HEK293 (cell line): ENCODE measurements around the gene FAM162B.
A peak's percentile ranks its signal among the peaks of the same experiment; 100 is the strongest.

Experiments used
- CTCF ChIA-PET: fragments of 350-600 bp; formaldehyde crosslinking; extraction: SDS; loops from one replicate; lab custom pipeline; 2021; ENCODE audit warnings: antibody characterized with exemption; lab: Yijun Ruan, JAX
- POLR2A ChIA-PET: fragments of 300-600 bp; formaldehyde crosslinking; extraction: SDS; loops from one replicate; lab custom pipeline; 2020; ENCODE audit warnings: antibody characterized with exemption, inconsistent platforms; lab: Yijun Ruan, JAX
- H3K27ac ChIP-seq: fragments of 200-500 bp; sonication (Bioruptor generic); 2 replicates; pipeline ENCODE4 v1.5.1; 2014; ENCODE audit warnings: low read depth, low read length, control low read depth, inconsistent platforms; ENCODE audit errors: extremely low read depth
- H3K36me3 ChIP-seq, 2 experiments: fragments of 200-500 bp in 1 of 2; sonication (Bioruptor generic) in 1 of 2; 1 replicate in 1 of 2; 2 replicates in 1 of 2; pipeline ENCODE4 v1.5.1; 2014 to 2017; ENCODE audit warnings: inconsistent platforms in 2 of 2, low read length in 2 of 2; ENCODE audit not compliant: control insufficient read depth in 2 of 2, insufficient read depth in 1 of 2
- H3K4me1 ChIP-seq: fragments of 200-500 bp; sonication (Bioruptor generic); 2 replicates; pipeline ENCODE4 v1.5.1; 2014; ENCODE audit warnings: mild to moderate bottlenecking, low read length, inconsistent platforms; ENCODE audit not compliant: control insufficient read depth, insufficient read depth
- H3K4me3 ChIP-seq: 2 replicates; pipeline ENCODE4 v1.5.1; 2011; ENCODE audit warnings: low read depth, mild to moderate bottlenecking, control low read depth, low read length, moderate library complexity
- H3K9me3 ChIP-seq: fragments of 200-500 bp; sonication (Bioruptor generic); 2 replicates; pipeline ENCODE4 v1.5.1; 2014; ENCODE audit warnings: low read depth, low read length, inconsistent platforms; ENCODE audit not compliant: control insufficient read depth, insufficient read depth
- BCL6B ChIP-seq: fragments of 450-650 bp; formaldehyde crosslinking; IDR thresholded peaks from 2 replicates; pipeline ENCODE4 v1.5.1; 2017; ENCODE audit warnings: missing biosample characterization, missing genetic modification characterization
- GFI1B ChIP-seq: fragments of 450-650 bp; formaldehyde crosslinking; IDR thresholded peaks from 2 replicates; pipeline ENCODE4 v1.5.1; 2016; ENCODE audit warnings: missing biosample characterization, missing genetic modification characterization
- INSM2 ChIP-seq: fragments of 450-650 bp; formaldehyde crosslinking; IDR thresholded peaks from 2 replicates; pipeline ENCODE4 v1.5.1; 2016; ENCODE audit warnings: missing biosample characterization, missing genetic modification characterization
- KLF8 ChIP-seq: fragments of 450-650 bp; formaldehyde crosslinking; IDR thresholded peaks from 2 replicates; pipeline ENCODE4 v1.5.1; 2016; ENCODE audit warnings: missing biosample characterization, missing genetic modification characterization
- OVOL3 ChIP-seq: fragments of 450-650 bp; formaldehyde crosslinking; IDR thresholded peaks from 2 replicates; pipeline ENCODE4 v1.5.1; 2016; ENCODE audit warnings: missing biosample characterization, missing genetic modification characterization
- PBX3 ChIP-seq: sonication (generic); formaldehyde crosslinking; IDR thresholded peaks from 2 replicates; pipeline ENCODE4 v1.8.1; 2022; ENCODE audit warnings: mild to moderate bottlenecking, moderate library complexity, missing genetic modification reagents
- PRDM1 ChIP-seq: fragments of 450-650 bp; formaldehyde crosslinking; IDR thresholded peaks from 2 replicates; pipeline ENCODE4; 2016; ENCODE audit warnings: missing biosample characterization, missing genetic modification characterization
- PRDM4 ChIP-seq: fragments of 450-650 bp; formaldehyde crosslinking; IDR thresholded peaks from 2 replicates; pipeline ENCODE4 v1.5.1; 2017; ENCODE audit warnings: missing biosample characterization, missing genetic modification characterization
- WT1 ChIP-seq: fragments of 450-650 bp; formaldehyde crosslinking; IDR thresholded peaks from 2 replicates; pipeline ENCODE4 v1.5.1; 2016; ENCODE audit warnings: missing biosample characterization, missing genetic modification characterization
- YY2 ChIP-seq: fragments of 450-650 bp; formaldehyde crosslinking; IDR thresholded peaks from 2 replicates; pipeline ENCODE4 v1.5.1; 2016; ENCODE audit warnings: missing biosample characterization, missing genetic modification characterization
- ZBTB1 ChIP-seq: fragments of 450-650 bp; formaldehyde crosslinking; IDR thresholded peaks from 2 replicates; pipeline ENCODE4 v1.5.1; 2016; ENCODE audit warnings: missing biosample characterization, missing genetic modification characterization
- ZFHX2 ChIP-seq: fragments of 450-650 bp; formaldehyde crosslinking; conservative IDR thresholded peaks from 2 replicates; pipeline ENCODE4 v1.5.1; 2016; ENCODE audit warnings: missing biosample characterization, missing genetic modification characterization
- ZNF112 ChIP-seq: fragments of 450-650 bp; formaldehyde crosslinking; IDR thresholded peaks from 2 replicates; pipeline ENCODE4 v1.5.0; 2017; ENCODE audit warnings: missing biosample characterization, missing genetic modification characterization
- ZNF146 ChIP-seq: fragments of 450-650 bp; formaldehyde crosslinking; IDR thresholded peaks from 2 replicates; pipeline ENCODE4 v1.5.1; 2016; ENCODE audit warnings: missing biosample characterization, missing genetic modification characterization
- ZNF221 ChIP-seq: fragments of 450-650 bp; formaldehyde crosslinking; IDR thresholded peaks from 2 replicates; pipeline ENCODE4 v1.5.1; 2017; ENCODE audit warnings: missing biosample characterization, missing genetic modification characterization, borderline replicate concordance
- ZNF274 ChIP-seq, 2 experiments: fragments of 200-500 bp in 1 of 2; fragments of 450-650 bp in 1 of 2; sonication (Bioruptor generic) in 1 of 2; formaldehyde crosslinking in 1 of 2; IDR thresholded peaks; 2 replicates each; pipeline versions ENCODE4 v1.5.1 to v1.6.1; 2014 to 2016; ENCODE audit warnings: borderline replicate concordance in 1 of 2, inconsistent platforms in 1 of 2, low read length in 1 of 2, missing biosample characterization in 1 of 2, missing genetic modification characterization in 1 of 2
- ZNF391 ChIP-seq: fragments of 450-650 bp; formaldehyde crosslinking; IDR thresholded peaks from 2 replicates; pipeline ENCODE4 v1.5.1; 2016; ENCODE audit warnings: low read depth, missing biosample characterization, missing genetic modification characterization, borderline replicate concordance
- ZNF423 ChIP-seq: fragments of 450-650 bp; formaldehyde crosslinking; IDR thresholded peaks from 2 replicates; pipeline ENCODE4 v1.5.1; 2016; ENCODE audit warnings: missing biosample characterization, missing genetic modification characterization
- ZNF473 ChIP-seq: fragments of 450-650 bp; formaldehyde crosslinking; IDR thresholded peaks from 2 replicates; pipeline ENCODE4 v1.5.1; 2017; ENCODE audit warnings: missing biosample characterization, missing genetic modification characterization
- ZNF571 ChIP-seq: fragments of 450-650 bp; formaldehyde crosslinking; IDR thresholded peaks from 2 replicates; pipeline ENCODE4 v1.5.0; 2017; ENCODE audit warnings: missing biosample characterization, missing genetic modification characterization
- ZNF596 ChIP-seq: fragments of 450-650 bp; IDR thresholded peaks from 2 replicates; pipeline ENCODE4 v1.5.0; 2018; ENCODE audit warnings: missing biosample characterization, mild to moderate bottlenecking, missing genetic modification characterization, moderate library complexity
- ZNF768 ChIP-seq: fragments of 450-650 bp; formaldehyde crosslinking; IDR thresholded peaks from 2 replicates; pipeline ENCODE4 v1.5.1; 2018; ENCODE audit warnings: missing biosample characterization, mild to moderate bottlenecking, missing genetic modification characterization
- ZNF837 ChIP-seq: fragments of 450-650 bp; formaldehyde crosslinking; IDR thresholded peaks from 2 replicates; pipeline ENCODE4 v1.5.1; 2016; ENCODE audit warnings: missing biosample characterization, missing genetic modification characterization
- TF ChIP-seq, protein P1 (sequence below): fragments of 450-650 bp; formaldehyde crosslinking; IDR thresholded peaks from 2 replicates; pipeline ENCODE4 v1.5.1; 2016; ENCODE audit warnings: missing biosample characterization, missing genetic modification characterization

Gene FAM162B

GRCh38 chr6:116797585-116797984 lies 32.1 kb upstream of the FAM162B start (continued):
- no peak for TF ChIP-seq ZFHX2 (tag by site-specific recombination)
- TF ChIP-seq ZNF596 (tag by site-specific recombination): no peak

DNA sequence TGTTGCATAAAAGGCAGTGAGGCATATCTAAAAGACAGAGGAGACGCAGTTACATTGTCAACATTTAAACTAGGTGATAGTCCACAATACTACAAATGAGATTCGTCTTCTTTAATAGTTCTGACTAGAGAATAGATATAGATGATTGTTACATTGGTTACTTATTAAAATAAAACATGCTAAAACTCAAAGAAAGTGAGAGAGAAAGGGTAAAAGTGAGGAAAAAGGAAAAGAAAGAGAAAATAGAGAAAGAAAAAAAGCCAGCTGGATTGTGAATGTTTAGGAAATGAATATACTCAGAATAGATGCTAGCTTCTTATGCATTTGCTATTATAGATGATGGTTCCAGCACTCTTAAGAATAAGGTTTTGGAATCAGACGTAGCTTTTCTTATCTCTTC lies 27.7 kb upstream of the FAM162B start:
- no peaks in the 10 kb centered on the region for H3K36me3 ChIP-seq
- CTCF ChIA-PET: interaction anchor here (0.8 to 0.9 kb wide), 2 partner anchors 53 to 526 kb away, joined by 3 to 4 read pairs; no protein-coding TSS in a partner anchor
- H3K9me3 ChIP-seq: no peaks in the 10 kb centered on the region

GRCh38 chr6:116783852-116784251 lies 18.3 kb upstream of the FAM162B start:
- POLR2A ChIA-PET: no interaction called here
- CTCF ChIA-PET: interaction anchor here (0.7 to 1.1 kb wide), 2 partner anchors 64 to 492 kb away, joined by 3 to 4 read pairs; no protein-coding TSS in a partner anchor
- TF ChIP-seq ZNF146 (tag by site-specific recombination) (no peak), ZNF391 (no peak), KLF8 (tag by site-specific recombination) (no peak), INSM2 (tag by site-specific recombination) (no peak), GFI1B (tag by site-specific recombination) (no peak), ZNF768 (no peak), BCL6B (tag by site-specific recombination) (no peak), ZNF112 (tag by site-specific recombination) (no peak), PRDM4 (tag by site-specific recombination) (no peak), ZNF423 (no peak), ZNF571 (tag by site-specific recombination) (no peak), ZNF837 (tag by site-specific recombination) (no peak), ZNF221 (no peak), YY2 (tag by site-specific recombination) (no peak), OVOL3 (tag by site-specific recombination) (no peak), PBX3 (CRISPR knock-in tag) (no peak)
- TF ChIP-seq, protein P1, sequence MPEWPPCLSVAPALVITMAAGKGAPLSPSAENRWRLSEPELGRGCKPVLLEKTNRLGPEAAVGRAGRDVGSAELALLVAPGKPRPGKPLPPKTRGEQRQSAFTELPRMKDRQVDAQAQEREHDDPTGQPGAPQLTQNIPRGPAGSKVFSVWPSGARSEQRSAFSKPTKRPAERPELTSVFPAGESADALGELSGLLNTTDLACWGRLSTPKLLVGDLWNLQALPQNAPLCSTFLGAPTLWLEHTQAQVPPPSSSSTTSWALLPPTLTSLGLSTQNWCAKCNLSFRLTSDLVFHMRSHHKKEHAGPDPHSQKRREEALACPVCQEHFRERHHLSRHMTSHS (tag by site-specific recombination): no peak

More for the DNA sequence above, 27.7 kb upstream of the FAM162B start:
- Histone ChIP-seq H3K4me3 (no peak overlapping the region), H3K4me1 (no peaks in the 10 kb centered on the region), H3K27ac (no peak overlapping the region)
- POLR2A ChIA-PET: no interaction called here
- no peak for TF ChIP-seq ZNF274 (IDR thresholded peaks at IDR 0.05; ENCODE audit: low read length)
- TF ChIP-seq ZNF274 (tag by site-specific recombination; IDR thresholded peaks at IDR 0.05; ENCODE audit: borderline replicate concordance): no peak
- no peak for TF ChIP-seq ZNF112 (tag by site-specific recombination)
- TF ChIP-seq PBX3 (CRISPR knock-in tag): no peak
- TF ChIP-seq ZNF473: no peak
- no peak for TF ChIP-seq ZBTB1
- TF ChIP-seq WT1: no peak
- TF ChIP-seq PRDM1 (tag by site-specific recombination): peak; percentile 93

More at GRCh38 chr6:116783852-116784251, 18.3 kb upstream of the FAM162B start:
- no peaks in the 10 kb centered on the region for H3K9me3 ChIP-seq
- no peak overlapping the region for H3K27ac ChIP-seq
- H3K36me3 ChIP-seq: no peaks in the 10 kb centered on the region
- no peaks in the 10 kb centered on the region for H3K4me1 ChIP-seq
- no peak overlapping the region for H3K4me3 ChIP-seq
